IMR-90 (cell line): Measurements from ENCODE around the gene ADAMTSL1. TPM values are rescaled to one million over a fixed set of nuclear protein-coding genes. Genes with fewer than 3 reads are reported as not detected.

Source experiments
- ATAC-seq: fragments of 200-7000 bp; cut with Tn5 transposase; 2 replicates; pipeline ENCODE4 v1.9.1; 2020; ENCODE audit warnings: low read depth, mild to moderate bottlenecking, moderate library complexity
- BruUV-seq: library from RNA; stranded (reverse); fragments of 400-500 nt; replicated peaks from 2 replicates; lab custom pipeline; 2021; lab: Mats Ljungman, UMichigan
- CTCF ChIA-PET: fragments of 300-600 bp; formaldehyde crosslinking; extraction: SDS; loops from one replicate; lab custom pipeline; 2021; ENCODE audit warnings: antibody characterized with exemption; lab: Yijun Ruan, JAX
- POLR2A ChIA-PET: fragments of 300-600 bp; sonication (Branson Sonifier 250); formaldehyde crosslinking; loops from one replicate; lab custom pipeline; 2022; ENCODE audit warnings: antibody characterized with exemption; ENCODE audit not compliant: unreplicated experiment; lab: Charles Lee
- DNase-seq: peaks from one replicate; pipeline ENCODE4 v3.0.0; 2013
- H2AFZ ChIP-seq: replicated peaks from 2 replicates; pipeline ENCODE3; 2013; ENCODE audit warnings: low read length, mild to moderate bottlenecking; ENCODE audit not compliant: poor library complexity
- H2AK5ac ChIP-seq: 2 replicates; pipeline ENCODE4 v1.6.1; 2013; ENCODE audit warnings: low read depth, low read length, inconsistent platforms
- H2AK9ac ChIP-seq: replicated peaks from 2 replicates; pipeline ENCODE3; 2013; ENCODE audit warnings: mild to moderate bottlenecking, low read depth, low read length, moderate library complexity; ENCODE audit not compliant: poor library complexity
- H2BK120ac ChIP-seq: 2 replicates; pipeline ENCODE4 v1.6.1; 2013; ENCODE audit warnings: low read depth, low read length, inconsistent platforms
- H2BK15ac ChIP-seq: 3 replicates; pipeline ENCODE4 v1.6.1; 2013; ENCODE audit warnings: low read depth, low read length, inconsistent platforms
- H2BK20ac ChIP-seq: 2 replicates; pipeline ENCODE4 v1.6.1; 2013; ENCODE audit warnings: low read depth, mild to moderate bottlenecking, inconsistent platforms, low read length, moderate library complexity
- H2BK5ac ChIP-seq: 2 replicates; pipeline ENCODE4 v1.6.1; 2013; ENCODE audit warnings: mild to moderate bottlenecking, low read depth, low read length, inconsistent platforms; ENCODE audit not compliant: poor library complexity, severe bottlenecking
- H3K14ac ChIP-seq: replicated peaks from 2 replicates; pipeline ENCODE4 v1.6.1; 2013; ENCODE audit warnings: low read depth, low read length, inconsistent platforms
- H3K18ac ChIP-seq: 2 replicates; pipeline ENCODE4 v1.6.1; 2013; ENCODE audit warnings: low read depth, low read length, control low read depth
- H3K23ac ChIP-seq: 2 replicates; pipeline ENCODE4 v1.6.1; 2013; ENCODE audit warnings: low read depth, low read length, inconsistent platforms
- H3K27ac ChIP-seq: 2 replicates; pipeline ENCODE4 v1.5.1; 2013; ENCODE audit warnings: mild to moderate bottlenecking, control low read depth, low read length; ENCODE audit not compliant: insufficient read depth
- H3K27me3 ChIP-seq: 2 replicates; pipeline ENCODE4 v1.6.1; 2013; ENCODE audit warnings: low read length; ENCODE audit not compliant: control insufficient read depth, insufficient read depth
- H3K36me3 ChIP-seq: 2 replicates; pipeline ENCODE4 v1.6.1; 2013; ENCODE audit warnings: low read length, mixed read lengths; ENCODE audit not compliant: control insufficient read depth, insufficient read depth
- H3K4ac ChIP-seq: 2 replicates; pipeline ENCODE4 v1.6.1; 2013; ENCODE audit warnings: low read depth, low read length, inconsistent platforms
- H3K4me1 ChIP-seq: 2 replicates; pipeline ENCODE4 v1.6.1; 2013; ENCODE audit warnings: low read length, mixed read lengths; ENCODE audit not compliant: control insufficient read depth, insufficient read depth
- H3K4me2 ChIP-seq: 2 replicates; pipeline ENCODE4 v1.6.1; 2013; ENCODE audit warnings: low read depth, mild to moderate bottlenecking, control low read depth, low read length, moderate library complexity
- H3K4me3 ChIP-seq: 2 replicates; pipeline ENCODE4 v1.5.1; 2013; ENCODE audit warnings: low read depth, mild to moderate bottlenecking, control low read depth, low read length, moderate library complexity; ENCODE audit not compliant: insufficient read depth
- H3K56ac ChIP-seq: 2 replicates; pipeline ENCODE4 v1.6.1; 2013; ENCODE audit warnings: low read length, inconsistent platforms; ENCODE audit not compliant: insufficient read depth; ENCODE audit errors: extremely low read depth
- H3K79me1 ChIP-seq, 2 experiments: 2 replicates each; pipeline ENCODE4 v1.6.1; 2013; ENCODE audit warnings: low read length in 2 of 2, inconsistent platforms in 1 of 2, low read depth in 1 of 2
- H3K9ac ChIP-seq: 2 replicates; pipeline ENCODE4 v1.6.1; 2013; ENCODE audit warnings: low read depth, low read length, control low read depth
- H3K9me1 ChIP-seq: 2 replicates; pipeline ENCODE4 v1.6.1; 2013; ENCODE audit warnings: low read length, inconsistent platforms; ENCODE audit not compliant: insufficient read depth
- H3K9me3 ChIP-seq: 2 replicates; pipeline ENCODE4 v1.6.1; 2013; ENCODE audit warnings: low read length; ENCODE audit not compliant: control insufficient read depth, insufficient read depth
- H4K20me1 ChIP-seq: 2 replicates; pipeline ENCODE4 v1.6.1; 2013; ENCODE audit warnings: low read length, inconsistent platforms; ENCODE audit not compliant: insufficient read depth
- H4K5ac ChIP-seq: 2 replicates; pipeline ENCODE4 v1.6.1; 2013; ENCODE audit warnings: mild to moderate bottlenecking, low read depth, low read length, control low read depth
- H4K8ac ChIP-seq, 2 experiments: 2 replicates each; pipeline ENCODE4 v1.6.1; 2013; ENCODE audit warnings: low read depth in 2 of 2, low read length in 2 of 2, control low read depth in 1 of 2, inconsistent platforms in 1 of 2
- H4K91ac ChIP-seq: 2 replicates; pipeline ENCODE4 v1.6.1; 2013; ENCODE audit warnings: low read depth, low read length, inconsistent platforms; ENCODE audit not compliant: insufficient read depth
- BHLHE40 ChIP-seq: fragments of 150-350 bp; IDR thresholded peaks from 2 replicates; pipeline ENCODE4 v1.6.1; 2016; ENCODE audit warnings: mild to moderate bottlenecking, low read depth, low read length
- CHD1 ChIP-seq: IDR thresholded peaks from 2 replicates; pipeline ENCODE4 v1.6.1; 2012; ENCODE audit warnings: low read depth, low read length, improper control_type of control experiment
- ELK1 ChIP-seq: fragments of 150-350 bp; IDR thresholded peaks from 2 replicates; pipeline ENCODE4 v1.6.1; 2016; ENCODE audit warnings: low read depth, mild to moderate bottlenecking, low read length, moderate library complexity, borderline replicate concordance
- FOS ChIP-seq: fragments of 150-350 bp; IDR thresholded peaks from 2 replicates; pipeline ENCODE4 v1.6.1; 2016; ENCODE audit warnings: low read depth, low read length
- MAFK ChIP-seq: IDR thresholded peaks from 2 replicates; pipeline ENCODE4 v1.6.1; 2012; ENCODE audit warnings: low read depth, low read length, improper control_type of control experiment
- RCOR1 ChIP-seq: IDR thresholded peaks from 2 replicates; pipeline ENCODE4 v1.6.1; 2012; ENCODE audit warnings: mild to moderate bottlenecking, low read length, improper control_type of control experiment; ENCODE audit not compliant: insufficient replicate concordance
- RFX5 ChIP-seq: IDR thresholded peaks from 2 replicates; pipeline ENCODE4 v1.8.0; 2012; ENCODE audit warnings: low read depth, mild to moderate bottlenecking, low read length, moderate library complexity
- WGBS, 2 experiments: methylation state at CpG; one replicate each; pipeline versions ENCODE4 v1.1.5 to v1.1.7; 2013; ENCODE audit warnings: missing lambda C conversion rate in 2 of 2; ENCODE audit not compliant: insufficient read length in 1 of 2; ENCODE audit errors: extremely low coverage in 2 of 2; 5-methylcytosine and 5-hydroxymethylcytosine counted together
- dilution Hi-C: fragments of 300-500 bp; cut with HindIII; formaldehyde crosslinking; loops from one replicate; pipeline ENCODE4 v1.14.3; 2018; ENCODE audit warnings: low sequenced_read_pairs; ENCODE audit not compliant: unreplicated experiment
- in situ Hi-C: fragments of 300-500 bp; cut with MboI; formaldehyde crosslinking; loops from 3 replicates; pipeline ENCODE4 v1.14.3; 2019; ENCODE audit warnings: low sequenced_read_pairs, inconsistent platforms, mixed read lengths
- intact Hi-C: fragments of 100-400 bp; cut with micrococcal nuclease; formaldehyde crosslinking; loops from 2 replicates; pipeline ENCODE4 v1.10.0; 2022
- polyA plus RNA-seq, 3 experiments: library from polyadenylated mRNA; depleted of rRNA; stranded (reverse); fragments of >200 nt; gene quantifications; 2 replicates each; pipeline ENCODE4 v1.2.3, GENCODE V29; 2012; ENCODE audit warnings: low replicate concordance in 1 of 3
- total RNA-seq: library from RNA; depleted of rRNA; stranded (reverse); fragments of >200 nt; gene quantifications from 2 replicates; pipeline ENCODE4 v1.2.3, GENCODE V29; 2012
- TF ChIP-seq, protein P1 (sequence below): conservative IDR thresholded peaks from 2 replicates; pipeline ENCODE4 v1.5.1; 2012; ENCODE audit warnings: mild to moderate bottlenecking, low read depth, low read length, improper control_type of control experiment

ADAMTSL1 gene
- total and polyA plus RNA-seq, 2 of the 4 experiments (the other 2 are of a cell fraction), result 38.2 to 62.2 TPM

GRCh38 chr9:18618862-18619261 is 144.9 kb downstream of the ADAMTSL1 start:
- peaks cover 6% of the 10 kb centered on the region; the same call in 1 of the 2 replicates for H3K9me1 ChIP-seq
- ChIA-PET POLR2A (no interaction called here), CTCF (no interaction called here)
- H2AK9ac ChIP-seq, result no peak overlapping the region
- ATAC-seq (no peak), DNase-seq (no peak)
- H4K91ac ChIP-seq, result no peak overlapping the region
- BruUV-seq, result no TSS peak
- H2BK20ac ChIP-seq, result no peak overlapping the region
- no peak overlapping the region for H2BK120ac ChIP-seq
- TF ChIP-seq, protein P1, sequence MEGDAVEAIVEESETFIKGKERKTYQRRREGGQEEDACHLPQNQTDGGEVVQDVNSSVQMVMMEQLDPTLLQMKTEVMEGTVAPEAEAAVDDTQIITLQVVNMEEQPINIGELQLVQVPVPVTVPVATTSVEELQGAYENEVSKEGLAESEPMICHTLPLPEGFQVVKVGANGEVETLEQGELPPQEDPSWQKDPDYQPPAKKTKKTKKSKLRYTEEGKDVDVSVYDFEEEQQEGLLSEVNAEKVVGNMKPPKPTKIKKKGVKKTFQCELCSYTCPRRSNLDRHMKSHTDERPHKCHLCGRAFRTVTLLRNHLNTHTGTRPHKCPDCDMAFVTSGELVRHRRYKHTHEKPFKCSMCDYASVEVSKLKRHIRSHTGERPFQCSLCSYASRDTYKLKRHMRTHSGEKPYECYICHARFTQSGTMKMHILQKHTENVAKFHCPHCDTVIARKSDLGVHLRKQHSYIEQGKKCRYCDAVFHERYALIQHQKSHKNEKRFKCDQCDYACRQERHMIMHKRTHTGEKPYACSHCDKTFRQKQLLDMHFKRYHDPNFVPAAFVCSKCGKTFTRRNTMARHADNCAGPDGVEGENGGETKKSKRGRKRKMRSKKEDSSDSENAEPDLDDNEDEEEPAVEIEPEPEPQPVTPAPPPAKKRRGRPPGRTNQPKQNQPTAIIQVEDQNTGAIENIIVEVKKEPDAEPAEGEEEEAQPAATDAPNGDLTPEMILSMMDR, result no peak
- TF ChIP-seq BHLHE40 (no peak), CHD1 (no peak), RFX5 (no peak), RCOR1 (no peak), MAFK (no peak), FOS (no peak), ELK1 (no peak)
- no peaks in the 10 kb centered on the region for H3K36me3 ChIP-seq
- no peak overlapping the region for H3K14ac ChIP-seq
- H3K4me1 ChIP-seq, result no peaks in the 10 kb centered on the region; the same call in none of the 2 replicates
- in situ Hi-C loops (no loop called here), dilution Hi-C loops (no loop called here), intact Hi-C loops (no loop called here)
- no peaks in the 10 kb centered on the region for H3K27me3 ChIP-seq
- H3K9me3 ChIP-seq, result no peaks in the 10 kb centered on the region
- no peak overlapping the region for H4K5ac ChIP-seq
- no peak overlapping the region for H3K4ac ChIP-seq
- no peak overlapping the region for H2BK15ac ChIP-seq
- no peak overlapping the region for H2BK5ac ChIP-seq
- no peak overlapping the region for H3K9ac ChIP-seq
- H3K18ac ChIP-seq, result no peak overlapping the region
- H3K23ac ChIP-seq, result no peak overlapping the region
- H3K4me2 ChIP-seq, result no peak overlapping the region
- H2AFZ ChIP-seq, result no peak overlapping the region
- H4K8ac ChIP-seq, result no peak overlapping the region
- H4K20me1 ChIP-seq, result no peaks in the 10 kb centered on the region
- H3K4me3 ChIP-seq, result no peak overlapping the region
- no peak overlapping the region for H2AK5ac ChIP-seq
- H3K56ac ChIP-seq, result no peak overlapping the region
- no peak overlapping the region for H3K27ac ChIP-seq
- no peaks in the 10 kb centered on the region for H3K79me1 ChIP-seq
- 90% methylated on average over 2 of the region's 2 CpGs; no CpG with 5 or more reads in 1 of the 2 experiments for WGBS, 2 experiments
